Hematopoietic multipotent progenitor cell treated with erythropoietin and hydrocortisone succinate and interleukin-3 and kit ligand, for 6 days (in vitro differentiated cells): ENCODE results near the gene MRPL43.
A peak's percentile ranks its signal among the peaks of the same experiment; 100 is the strongest.
"Not testable (repeated sequence)": the region's sequence is repeated elsewhere in the genome, so short reads cannot be mapped to it uniquely, and the experiment has no call there.

ENCODE experiments used
- DNase-seq: peaks from one replicate; pipeline ENCODE4 v3.0.0-alpha.2; 2015

The MRPL43 gene

DNA sequence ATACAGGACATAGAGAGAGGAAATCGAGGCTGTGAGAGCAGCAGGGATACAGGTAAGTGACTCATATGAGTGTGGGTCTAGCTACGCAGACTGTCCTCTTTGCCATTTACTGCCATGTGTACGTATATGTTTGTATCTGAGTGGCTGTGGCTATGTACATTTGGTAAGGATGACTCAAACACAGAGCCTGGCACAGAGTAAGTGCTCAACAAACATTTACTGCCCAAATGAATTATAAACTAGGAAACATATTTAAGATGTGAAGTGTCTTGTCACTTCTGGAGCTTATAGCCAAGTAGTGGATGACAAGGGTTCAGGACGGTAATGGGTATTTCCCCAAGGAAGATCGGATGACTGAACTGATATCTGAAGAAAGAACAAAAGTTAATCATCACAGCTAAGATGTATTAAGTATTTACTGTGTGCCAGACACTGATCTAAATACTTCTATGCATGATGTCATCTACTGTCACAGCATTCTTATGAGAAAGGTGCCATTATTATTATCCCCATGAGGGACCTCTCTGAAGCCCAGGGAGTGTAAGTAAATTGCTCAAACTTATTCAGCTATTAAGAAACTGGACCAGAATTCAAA is 6.0 kb downstream of the MRPL43 start:
- DNase-seq: no peak

GRCh38 chr10:100980711-100981110 is 6.6 kb downstream of the MRPL43 start:
- DNase-seq: no peak

- DNase-seq: no peak
Observed at GRCh38 chr10:100980311-100980710, 7.0 kb downstream of the MRPL43 start.

DNA sequence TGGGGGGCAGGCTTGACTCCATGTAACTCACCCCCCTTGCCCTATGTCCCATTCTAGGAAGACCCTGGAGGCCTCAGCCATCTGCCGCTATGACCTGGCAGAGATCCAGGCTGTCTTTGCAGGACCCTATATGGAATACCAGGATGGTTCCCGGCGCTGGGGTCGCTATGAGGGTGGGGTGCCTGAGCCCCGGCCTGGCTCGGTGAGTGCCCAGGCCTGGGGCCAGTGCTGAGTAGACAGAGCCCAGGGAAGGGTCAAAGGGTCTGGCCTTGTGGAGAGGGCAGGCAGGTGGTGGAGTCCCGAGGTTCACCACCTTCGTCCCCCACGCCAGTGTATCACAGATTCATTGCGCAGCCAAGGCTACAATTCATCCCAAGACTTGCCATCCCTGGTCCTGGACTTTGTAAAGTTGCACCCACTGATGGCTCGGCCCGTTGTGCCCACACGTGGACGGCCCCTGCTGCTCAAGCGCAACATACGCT is 7.5 kb downstream of the MRPL43 start:
- no peak for DNase-seq

- DNase-seq: no peak
Observed at GRCh38 chr10:100978901-100979195, 8.4 kb downstream of the MRPL43 start.

DNA sequence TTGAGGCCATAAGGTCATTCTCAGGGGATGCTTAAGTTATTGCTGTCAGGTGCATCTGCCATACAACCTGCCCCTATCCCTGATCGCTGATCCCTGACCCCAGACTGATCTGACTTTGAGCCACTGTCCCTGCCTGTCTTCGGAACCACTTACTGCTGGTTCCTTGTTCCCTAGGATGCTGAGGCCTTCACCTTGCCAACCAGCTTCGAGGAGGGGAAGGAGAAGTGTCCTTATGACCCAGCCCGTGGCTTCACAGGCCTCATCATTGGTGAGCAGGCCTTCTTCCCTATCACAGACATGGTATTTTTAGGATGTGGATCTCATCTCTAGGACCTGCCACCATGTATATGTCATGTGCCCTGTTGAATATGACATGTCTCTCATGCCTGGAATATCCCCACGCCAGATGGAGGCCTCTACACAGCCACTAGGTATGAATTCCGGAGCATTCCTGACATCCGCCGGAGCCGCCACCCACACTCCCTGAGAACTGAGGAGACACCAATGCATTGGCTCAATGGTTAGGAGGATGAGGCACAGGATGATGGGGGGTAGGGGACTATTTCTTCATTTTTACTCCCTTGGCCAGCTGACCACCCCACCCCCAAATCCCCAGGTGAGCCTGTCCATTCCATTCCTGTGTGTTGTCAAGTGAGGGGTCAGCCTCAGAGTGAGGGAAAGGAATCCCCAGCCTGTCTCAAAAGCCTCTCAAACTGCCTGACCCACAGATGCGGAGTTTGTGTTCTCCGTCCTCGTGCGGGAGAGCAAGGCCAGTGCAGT is 9.0 kb downstream of the MRPL43 start:
- DNase-seq: no peak

DNA sequence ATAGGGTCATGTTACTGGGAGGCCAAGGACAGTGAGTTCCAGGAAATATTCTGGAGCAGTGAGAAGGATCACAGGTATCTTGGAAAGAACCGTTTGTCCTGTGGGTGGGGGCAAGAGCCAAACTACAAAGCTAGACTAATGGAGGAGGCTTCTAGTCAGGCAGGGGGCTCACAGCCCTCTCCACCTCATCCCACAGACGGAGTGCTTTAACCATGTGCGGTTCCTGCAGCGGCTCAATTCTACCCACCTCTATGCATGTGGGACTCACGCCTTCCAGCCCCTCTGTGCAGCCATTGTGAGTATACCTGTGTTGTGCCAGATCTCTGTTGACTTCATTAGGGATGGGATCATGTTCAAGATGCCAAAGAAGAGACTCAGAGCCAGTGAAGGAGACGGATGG is 9.9 kb downstream of the MRPL43 start:
- DNase-seq: no peak

GRCh38 chr10:100976906-100977305 is 10.4 kb downstream of the MRPL43 start:
- DNase-seq: no peak

DNA sequence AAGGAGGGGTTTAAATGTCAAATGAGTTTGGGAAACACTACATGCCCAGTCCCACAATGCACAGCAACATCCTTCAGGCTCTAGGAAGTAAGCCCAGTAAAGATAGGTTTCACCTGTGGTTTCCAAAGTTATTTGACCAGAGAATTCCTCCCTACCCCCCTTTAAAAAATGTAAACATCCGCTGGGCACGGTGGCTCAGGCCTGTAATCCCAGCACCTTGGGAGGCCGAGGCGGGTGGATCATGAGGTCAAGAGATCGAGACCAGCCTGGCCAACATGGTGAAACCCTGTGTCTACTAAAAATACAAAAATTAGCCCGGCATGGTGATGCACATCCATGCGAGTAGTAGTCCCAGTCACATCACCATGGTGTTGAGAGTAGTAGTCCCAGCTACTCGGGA is 11.9 kb downstream of the MRPL43 start:
- not testable (repeated sequence) for DNase-seq

GRCh38 chr10:100972904-100973535 is 14.3 kb downstream of the MRPL43 start:
- no peak for DNase-seq

GRCh38 chr10:100972115-100972903 is 15.0 kb downstream of the MRPL43 start:
- no peak for DNase-seq

GRCh38 chr10:100970914-100971811 is 16.1 kb downstream of the MRPL43 start:
- DNase-seq: no peak

DNA sequence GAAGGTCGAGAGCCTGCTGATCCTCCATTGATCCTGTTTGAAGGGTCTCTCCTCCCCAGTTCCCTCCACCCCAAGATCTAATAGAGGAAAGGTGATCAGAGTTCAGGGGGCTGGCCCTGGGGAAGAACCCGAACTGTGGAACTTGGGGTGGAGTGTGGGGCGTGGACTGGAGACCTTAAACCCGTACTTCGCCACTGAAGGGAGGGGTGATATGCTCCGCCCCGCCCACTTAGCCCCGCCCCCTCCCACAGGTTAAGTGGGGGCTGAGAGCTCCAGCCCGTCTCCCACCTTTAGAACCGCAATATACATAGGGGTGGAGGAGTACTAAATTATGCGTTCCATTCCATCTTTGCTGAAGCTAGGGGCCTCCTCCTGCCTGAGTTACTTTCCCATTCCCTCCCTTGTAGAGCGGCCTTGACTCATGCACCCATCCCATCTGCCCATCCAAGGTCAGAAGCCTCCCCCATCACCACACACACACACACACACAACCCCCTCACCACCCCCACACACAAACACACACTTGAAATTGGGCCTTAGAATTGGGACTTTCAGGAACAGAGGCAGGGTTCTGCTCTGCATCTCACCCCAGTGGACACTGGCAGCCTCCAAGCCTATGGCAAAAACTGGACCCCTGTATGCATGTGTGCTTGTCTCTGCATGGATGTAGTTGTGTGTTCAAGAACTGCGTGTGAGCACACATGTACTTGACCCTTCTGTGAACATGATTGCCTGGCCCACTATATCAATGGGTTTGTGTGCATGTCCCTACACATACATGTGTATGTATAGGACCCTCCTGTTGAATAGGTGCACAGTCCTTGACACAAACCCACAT is 17.0 kb downstream of the MRPL43 start:
- peak; percentile 53 for DNase-seq

DNA sequence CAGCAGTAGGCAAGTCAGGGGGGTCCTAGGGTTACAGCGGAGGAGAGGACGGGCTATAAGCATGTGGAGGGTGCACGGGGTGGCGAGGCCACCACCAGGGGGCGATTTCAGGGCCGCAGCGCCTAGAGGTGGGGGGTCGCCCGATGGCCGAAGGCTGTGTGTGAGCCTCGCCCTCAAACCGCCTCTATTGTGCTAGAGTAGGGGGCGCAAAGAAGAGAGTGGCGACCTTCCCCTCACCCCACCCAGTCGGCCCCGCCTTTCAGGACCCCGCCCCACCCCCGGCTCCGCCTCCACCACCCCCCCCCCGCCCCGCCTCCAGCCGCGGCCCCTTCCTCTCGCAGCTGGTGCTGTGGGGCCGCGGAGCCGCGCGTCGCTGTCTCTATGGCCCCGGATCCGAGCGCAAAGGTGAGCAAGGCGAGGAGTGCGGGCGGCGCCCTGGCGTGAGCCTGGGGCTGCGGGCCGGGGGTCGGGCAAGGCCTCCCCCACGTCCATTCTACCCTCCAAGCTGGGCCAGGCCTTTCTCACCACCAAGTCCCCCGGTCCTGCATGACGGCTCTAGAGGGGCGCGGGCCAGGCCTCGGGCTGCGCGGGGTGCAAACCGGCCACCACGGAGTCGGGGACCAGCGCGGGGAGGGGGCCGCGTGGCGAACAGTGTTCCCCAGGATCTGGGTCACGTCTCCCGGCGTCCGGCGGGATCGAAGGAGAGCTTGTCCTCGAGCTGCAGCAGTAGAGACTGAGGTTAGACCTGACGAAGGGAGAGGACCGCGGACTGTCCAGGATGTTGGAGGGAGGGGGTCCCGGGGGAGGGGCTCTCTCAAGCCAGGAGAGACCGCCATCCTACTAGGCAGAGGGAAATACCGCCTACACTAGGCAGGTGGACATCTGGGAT is 17.9 kb downstream of the MRPL43 start, which contains the start of gene SEMA4G:
Gene SEMA4G, plus strand, starts transcription at position 318 of the 889 bp plus-strand sequence. CDS start 3,409 bp downstream, outside the sequence.
- DNase-seq: peak; percentile 71

- DNase-seq: no peak
Observed at GRCh38 chr10:100968863-100969186, 18.5 kb downstream of the MRPL43 start.

DNA sequence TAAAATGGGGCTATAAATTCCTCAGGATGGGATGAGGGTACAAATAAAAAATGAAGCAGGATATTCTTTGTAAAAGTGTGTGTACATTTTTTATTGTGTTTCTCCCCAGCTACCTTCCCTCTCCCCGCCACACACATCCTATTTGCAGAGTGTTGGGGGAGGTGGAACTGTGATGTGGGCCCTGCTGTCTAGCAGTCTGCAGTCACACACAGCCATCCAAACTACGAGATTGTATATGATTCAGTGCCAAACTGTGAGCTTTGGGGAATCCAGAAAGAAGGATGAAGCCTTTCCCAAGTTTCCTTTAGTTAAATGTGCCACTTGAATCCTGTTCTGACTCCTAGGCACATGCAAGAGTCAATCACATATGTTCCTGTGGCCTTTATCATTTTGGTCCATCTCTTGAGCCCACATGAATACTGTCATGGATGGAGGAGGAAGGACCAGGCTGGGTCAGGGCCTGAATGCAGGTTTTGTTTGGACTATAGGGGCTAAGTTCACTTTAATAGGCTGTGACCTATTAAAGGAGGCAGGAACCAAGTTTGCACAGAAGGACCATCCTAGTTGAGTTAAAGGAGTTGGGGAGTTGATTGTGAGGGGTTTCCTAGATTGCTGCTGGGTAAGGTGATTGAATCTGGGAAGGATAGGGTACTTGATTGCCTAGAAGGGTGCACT is 19.1 kb downstream of the MRPL43 start:
- no peak for DNase-seq

DNA sequence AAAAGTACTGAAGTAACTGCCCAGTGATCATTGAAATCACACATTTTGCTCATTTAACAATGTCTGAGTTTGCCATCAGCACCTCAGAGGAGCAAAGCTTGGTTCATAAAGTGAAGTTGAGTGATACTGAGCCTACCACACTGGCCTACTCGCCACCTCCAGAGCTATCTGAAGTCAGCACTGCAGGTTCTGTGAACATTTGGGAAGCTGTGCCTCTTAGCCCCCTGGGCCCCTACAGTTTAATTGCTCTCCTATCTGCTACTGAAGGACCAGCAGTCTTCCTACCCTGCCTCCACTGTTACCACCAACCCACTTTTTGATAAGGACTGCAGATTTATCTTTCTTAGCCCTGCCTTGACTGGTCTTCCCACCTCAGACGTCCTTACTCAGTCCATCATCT is 20.0 kb downstream of the MRPL43 start:
- peak; percentile 35 for DNase-seq

- no peak for DNase-seq
Observed at GRCh38 chr10:100966887-100967286, 20.4 kb downstream of the MRPL43 start.

DNA sequence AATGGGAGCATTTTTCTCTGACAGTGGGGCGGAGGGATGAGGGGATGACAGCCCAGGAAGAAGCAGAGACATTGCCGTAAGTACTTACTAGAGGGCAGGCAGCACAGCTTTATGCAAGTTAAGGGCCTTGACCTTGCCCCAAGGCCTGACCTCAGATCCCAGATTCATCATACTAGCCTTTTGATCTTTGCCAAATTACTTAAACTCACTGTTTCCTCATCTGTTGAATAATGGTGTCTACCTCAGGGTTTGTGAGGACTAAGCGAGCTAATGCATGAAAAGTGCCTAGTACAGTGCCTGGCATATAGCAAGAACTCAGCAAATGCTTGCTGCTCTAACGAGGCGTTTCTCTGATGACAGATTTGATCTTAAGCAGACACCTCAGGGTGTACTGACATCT is 21.5 kb downstream of the MRPL43 start:
- DNase-seq: no peak

DNA sequence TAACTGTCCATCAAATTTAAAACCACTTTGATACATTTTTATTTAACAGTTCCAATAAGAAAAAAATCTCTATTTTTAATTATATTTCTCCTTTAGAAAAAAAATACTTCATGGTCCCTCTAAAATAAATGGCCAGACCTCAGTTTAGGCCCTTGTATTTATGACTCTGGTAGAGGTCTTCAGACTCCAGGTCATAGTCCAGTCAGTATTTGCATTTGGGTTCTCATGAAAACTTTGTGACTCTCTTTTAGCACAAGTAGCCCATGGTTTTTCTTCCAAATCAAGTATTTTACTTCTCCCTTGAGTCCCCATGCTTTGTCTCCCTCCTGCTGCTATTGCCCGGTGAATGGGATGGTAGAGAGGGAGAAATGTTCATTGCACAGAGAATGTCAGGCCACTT is 23.5 kb downstream of the MRPL43 start:
- DNase-seq: no peak
